SH-SY5Y (cell line): ENCODE data around the gene DCAF16.

ENCODE experiments used
- GATA2 ChIP-seq: IDR thresholded peaks from 2 replicates; pipeline ENCODE4 v1.6.1; 2011; ENCODE audit warnings: mild to moderate bottlenecking, low read depth, low read length
- GATA3 ChIP-seq: IDR thresholded peaks from 2 replicates; pipeline ENCODE4 v1.6.1; 2011; ENCODE audit warnings: low read depth, mild to moderate bottlenecking, low read length, moderate library complexity

- TF ChIP-seq GATA3 (no peak), GATA2 (no peak)
Observed at GRCh38 chr4:17760626-17761025, 49.9 kb downstream of the DCAF16 start.
